ENCODE measurements around the gene LRRTM1. TPM values are rescaled to one million over a fixed set of nuclear protein-coding genes. Genes with fewer than 3 reads are reported as not detected.

Gene LRRTM1
- total RNA-seq, 1 experiment from 2014 or later: not detected

DNA sequence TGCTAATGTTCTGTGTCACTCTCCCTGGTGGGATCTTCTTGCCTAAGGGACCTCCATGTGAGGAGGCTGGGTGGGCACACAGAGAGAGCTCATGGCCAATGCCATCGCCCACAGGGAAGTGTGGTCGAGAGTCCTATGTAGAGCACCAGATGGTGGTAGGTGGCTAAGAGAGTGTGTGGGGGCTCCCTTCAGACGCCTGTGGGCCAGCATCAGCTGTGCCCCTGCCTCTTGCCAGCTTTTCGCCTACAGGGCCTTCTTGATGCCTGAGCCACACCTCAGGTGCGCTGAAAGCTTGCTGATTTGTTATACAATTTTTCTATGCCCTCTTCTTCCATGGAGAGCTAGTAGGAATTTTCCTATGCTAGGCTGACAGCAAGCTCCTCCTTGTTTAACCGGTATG lies 38.3 kb downstream of the LRRTM1 start:
- Histone ChIP-seq H3K27ac (ENCODE audit: low read length) (no peak overlapping the region), H3K9me3 (ENCODE audit: low read length) (peaks cover 12% of the 10 kb centered on the region), H4K20me1 (ENCODE audit: insufficient read depth, low read depth, low read length) (no peaks in the 10 kb centered on the region), H3K4me1 (ENCODE audit: low read length) (peaks cover 17% of the 10 kb centered on the region), H3K27me3 (ENCODE audit: low read length) (peaks cover 7% of the 10 kb centered on the region; the same call in 1 of the 2 replicates), H3K4me2 (ENCODE audit: low read depth, low read length, poor library complexity, severe bottlenecking) (no peak overlapping the region), H2AFZ (ENCODE audit: low read length) (no peak overlapping the region), H3K79me2 (ENCODE audit: low read length) (no peaks in the 10 kb centered on the region), H3K9ac (ENCODE audit: low read length) (no peak overlapping the region), H3K9me2 (replicated peaks; ENCODE audit: insufficient read depth, low read length) (no peaks in the 10 kb centered on the region), H3K36me3 (ENCODE audit: insufficient read depth, low read length) (no peaks in the 10 kb centered on the region; the same call in 1 of the 2 replicates), H3K4me3 (ENCODE audit: low read length) (no peak overlapping the region)
- no peak for DNase-seq

DNA sequence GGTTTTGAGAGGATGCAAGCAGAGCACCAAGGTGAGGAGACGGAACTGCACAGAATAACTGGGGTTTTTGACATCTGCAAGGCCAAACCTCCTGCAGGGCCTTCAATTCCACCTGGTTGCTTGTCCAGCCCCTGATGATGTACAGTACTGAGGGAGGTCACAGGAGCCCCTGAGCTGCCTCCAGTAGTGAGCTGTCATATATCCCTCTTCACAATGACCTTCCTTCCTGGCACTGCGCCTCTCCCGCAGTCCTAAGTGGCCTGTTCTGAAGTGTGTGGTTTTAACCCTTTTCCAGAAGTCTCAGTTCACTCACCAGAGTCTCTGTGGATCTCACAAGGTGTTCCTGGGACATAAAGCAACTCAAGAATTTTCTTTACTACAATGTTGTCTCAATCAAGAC lies 45.3 kb downstream of the LRRTM1 start:
- peaks cover 33% of the 10 kb centered on the region for H3K4me1 ChIP-seq (ENCODE audit: low read length)
- H3K79me2 ChIP-seq (ENCODE audit: low read length): no peaks in the 10 kb centered on the region
- H2AFZ ChIP-seq (ENCODE audit: low read length): 0 out of 2 replicates have a peak overlapping the region, but pooled peaks have one; percentile 22
- no peaks in the 10 kb centered on the region for H3K9me2 ChIP-seq (replicated peaks; ENCODE audit: insufficient read depth, low read length)
- no peak overlapping the region for H3K27ac ChIP-seq (ENCODE audit: low read length)
- no peaks in the 10 kb centered on the region for H3K36me3 ChIP-seq (ENCODE audit: insufficient read depth, low read length)
- H3K4me3 ChIP-seq (ENCODE audit: low read length): no peak overlapping the region
- 0 out of 2 replicates have a peak, but pooled peaks cover 3% of the 10 kb centered on the region for H3K27me3 ChIP-seq (ENCODE audit: low read length)
- H4K20me1 ChIP-seq (ENCODE audit: insufficient read depth, low read depth, low read length): no peaks in the 10 kb centered on the region
- DNase-seq: no peak
- H3K4me2 ChIP-seq (ENCODE audit: low read depth, low read length, poor library complexity, severe bottlenecking): no peak overlapping the region
- H3K9me3 ChIP-seq (ENCODE audit: low read length): no peaks in the 10 kb centered on the region
- H3K9ac ChIP-seq (ENCODE audit: low read length): no peak overlapping the region

DNA sequence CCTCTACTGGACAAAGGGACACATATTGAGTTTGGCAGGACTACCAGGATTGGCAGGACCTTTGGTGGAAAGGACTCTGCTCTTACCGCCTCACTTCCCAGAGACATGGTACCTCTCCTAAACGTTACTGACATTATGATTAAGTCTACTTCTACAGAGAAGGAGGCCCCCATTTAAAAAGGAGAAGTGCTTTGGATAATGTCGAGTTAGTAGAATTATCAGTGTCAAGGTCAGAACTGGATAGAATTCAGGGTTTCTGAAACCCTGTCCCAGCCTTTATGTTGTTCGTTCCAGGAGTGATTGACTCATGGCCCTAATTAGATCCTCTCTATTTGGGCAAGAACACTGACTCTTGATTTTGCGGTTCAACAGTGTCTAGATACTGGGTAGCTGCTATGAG lies 45.8 kb downstream of the LRRTM1 start:
- no peaks in the 10 kb centered on the region for H3K9me3 ChIP-seq (ENCODE audit: low read length)
- no peak overlapping the region for H2AFZ ChIP-seq (ENCODE audit: low read length)
- no peak overlapping the region for H3K27ac ChIP-seq (ENCODE audit: low read length)
- H3K9me2 ChIP-seq (replicated peaks; ENCODE audit: insufficient read depth, low read length): no peaks in the 10 kb centered on the region
- H3K4me3 ChIP-seq (ENCODE audit: low read length): no peak overlapping the region
- no peaks in the 10 kb centered on the region for H3K79me2 ChIP-seq (ENCODE audit: low read length)
- no peak overlapping the region for H3K9ac ChIP-seq (ENCODE audit: low read length)
- H3K4me1 ChIP-seq (ENCODE audit: low read length): peaks cover 31% of the 10 kb centered on the region
- H3K4me2 ChIP-seq (ENCODE audit: low read depth, low read length, poor library complexity, severe bottlenecking): no peak overlapping the region
- no peaks in the 10 kb centered on the region for H3K36me3 ChIP-seq (ENCODE audit: insufficient read depth, low read length)
- no peak for DNase-seq
- 0 out of 2 replicates have a peak, but pooled peaks cover 3% of the 10 kb centered on the region for H3K27me3 ChIP-seq (ENCODE audit: low read length)
- H4K20me1 ChIP-seq (ENCODE audit: insufficient read depth, low read depth, low read length): no peaks in the 10 kb centered on the region

DNA sequence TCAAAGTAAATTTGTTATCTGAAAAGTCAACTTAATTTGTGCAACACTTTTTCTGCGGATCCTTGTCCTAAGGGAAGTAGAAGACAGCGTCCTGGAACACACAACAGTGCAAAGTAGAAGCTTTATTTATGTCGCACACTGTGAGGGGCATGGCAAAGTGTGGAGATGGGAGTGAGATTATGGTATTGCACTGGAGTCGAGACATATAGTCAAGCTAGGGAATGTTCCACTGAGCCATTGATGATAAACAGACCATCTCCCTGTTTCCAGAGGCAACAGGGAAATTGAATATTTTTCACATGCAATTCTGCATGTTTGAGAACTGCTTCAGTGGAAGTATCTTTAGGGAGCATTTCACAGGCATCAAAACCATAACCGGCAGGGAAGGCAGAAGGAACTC lies 46.2 kb downstream of the LRRTM1 start:
- no peak overlapping the region for H2AFZ ChIP-seq (ENCODE audit: low read length)
- DNase-seq: no peak
- no peaks in the 10 kb centered on the region for H4K20me1 ChIP-seq (ENCODE audit: insufficient read depth, low read depth, low read length)
- H3K4me2 ChIP-seq (ENCODE audit: low read depth, low read length, poor library complexity, severe bottlenecking): no peak overlapping the region
- H3K9ac ChIP-seq (ENCODE audit: low read length): no peak overlapping the region
- H3K36me3 ChIP-seq (ENCODE audit: insufficient read depth, low read length): no peaks in the 10 kb centered on the region
- 0 out of 2 replicates have a peak, but pooled peaks cover 3% of the 10 kb centered on the region for H3K27me3 ChIP-seq (ENCODE audit: low read length)
- no peaks in the 10 kb centered on the region for H3K9me3 ChIP-seq (ENCODE audit: low read length)
- H3K79me2 ChIP-seq (ENCODE audit: low read length): no peaks in the 10 kb centered on the region
- no peaks in the 10 kb centered on the region for H3K9me2 ChIP-seq (replicated peaks; ENCODE audit: insufficient read depth, low read length)
- H3K27ac ChIP-seq (ENCODE audit: low read length): no peak overlapping the region
- H3K4me1 ChIP-seq (ENCODE audit: low read length): peaks cover 27% of the 10 kb centered on the region
- no peak overlapping the region for H3K4me3 ChIP-seq (ENCODE audit: low read length)

DNA sequence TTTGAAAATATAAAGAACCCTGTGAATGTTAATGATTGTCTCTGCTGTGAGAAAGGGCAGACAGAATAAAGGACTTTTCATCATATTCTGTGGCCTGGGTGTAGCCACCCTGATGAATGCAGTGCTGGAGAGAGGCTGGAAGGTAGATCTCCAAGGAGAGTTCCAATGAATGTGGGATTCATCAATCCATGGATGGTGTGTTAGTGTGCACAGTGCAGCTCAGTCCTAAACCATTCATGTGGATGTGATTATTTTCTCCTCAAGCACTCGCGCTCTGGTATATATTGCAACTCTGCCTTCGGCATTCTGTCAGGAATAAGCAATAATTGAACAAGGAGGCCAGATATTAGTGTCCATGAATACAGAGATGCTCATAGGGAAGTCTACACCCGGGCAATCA lies 47.1 kb downstream of the LRRTM1 start:
- Histone ChIP-seq H3K36me3 (ENCODE audit: insufficient read depth, low read length) (no peaks in the 10 kb centered on the region), H3K79me2 (ENCODE audit: low read length) (no peaks in the 10 kb centered on the region), H3K9me3 (ENCODE audit: low read length) (no peaks in the 10 kb centered on the region), H3K4me2 (ENCODE audit: low read depth, low read length, poor library complexity, severe bottlenecking) (no peak overlapping the region), H4K20me1 (ENCODE audit: insufficient read depth, low read depth, low read length) (no peaks in the 10 kb centered on the region), H3K4me1 (ENCODE audit: low read length) (peaks cover 29% of the 10 kb centered on the region), H2AFZ (ENCODE audit: low read length) (no peak overlapping the region), H3K27ac (ENCODE audit: low read length) (no peak overlapping the region), H3K4me3 (ENCODE audit: low read length) (no peak overlapping the region), H3K9ac (ENCODE audit: low read length) (no peak overlapping the region), H3K9me2 (replicated peaks; ENCODE audit: insufficient read depth, low read length) (no peaks in the 10 kb centered on the region), H3K27me3 (ENCODE audit: low read length) (0 out of 2 replicates have a peak, but pooled peaks cover 3% of the 10 kb centered on the region)
- no peak for DNase-seq

DNA sequence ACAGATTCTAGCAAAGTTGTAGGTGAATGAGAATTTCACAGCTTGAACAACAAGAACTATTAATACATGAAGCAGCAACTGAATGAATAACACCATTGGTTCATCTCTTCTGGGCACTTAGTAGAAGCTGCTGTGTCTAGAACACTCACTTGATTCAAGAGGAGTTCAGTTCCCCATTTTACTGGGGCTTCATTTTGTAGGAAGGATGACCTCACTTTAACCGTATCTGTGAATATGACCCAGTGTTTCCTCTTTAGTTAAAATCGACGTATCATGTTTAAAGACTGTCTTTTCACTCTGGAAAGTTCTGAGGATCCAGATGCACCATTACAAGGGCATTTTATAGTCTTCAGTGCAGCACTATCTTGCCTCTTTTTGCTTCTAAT lies 47.8 kb downstream of the LRRTM1 start:
- Histone ChIP-seq H3K27ac (ENCODE audit: low read length) (no peak overlapping the region), H3K9me2 (replicated peaks; ENCODE audit: insufficient read depth, low read length) (no peaks in the 10 kb centered on the region), H2AFZ (ENCODE audit: low read length) (peak overlapping the region; percentile 58; the same call in 1 of the 2 replicates), H3K27me3 (ENCODE audit: low read length) (0 out of 2 replicates have a peak, but pooled peaks cover 3% of the 10 kb centered on the region), H3K4me3 (ENCODE audit: low read length) (no peak overlapping the region), H3K4me2 (ENCODE audit: low read depth, low read length, poor library complexity, severe bottlenecking) (peak overlapping the region; percentile 26), H3K9ac (ENCODE audit: low read length) (no peak overlapping the region), H3K9me3 (ENCODE audit: low read length) (no peaks in the 10 kb centered on the region), H3K4me1 (ENCODE audit: low read length) (peaks cover 32% of the 10 kb centered on the region), H3K79me2 (ENCODE audit: low read length) (no peaks in the 10 kb centered on the region), H3K36me3 (ENCODE audit: insufficient read depth, low read length) (no peaks in the 10 kb centered on the region), H4K20me1 (ENCODE audit: insufficient read depth, low read depth, low read length) (no peaks in the 10 kb centered on the region)
- peak; percentile 65 for DNase-seq

DNA sequence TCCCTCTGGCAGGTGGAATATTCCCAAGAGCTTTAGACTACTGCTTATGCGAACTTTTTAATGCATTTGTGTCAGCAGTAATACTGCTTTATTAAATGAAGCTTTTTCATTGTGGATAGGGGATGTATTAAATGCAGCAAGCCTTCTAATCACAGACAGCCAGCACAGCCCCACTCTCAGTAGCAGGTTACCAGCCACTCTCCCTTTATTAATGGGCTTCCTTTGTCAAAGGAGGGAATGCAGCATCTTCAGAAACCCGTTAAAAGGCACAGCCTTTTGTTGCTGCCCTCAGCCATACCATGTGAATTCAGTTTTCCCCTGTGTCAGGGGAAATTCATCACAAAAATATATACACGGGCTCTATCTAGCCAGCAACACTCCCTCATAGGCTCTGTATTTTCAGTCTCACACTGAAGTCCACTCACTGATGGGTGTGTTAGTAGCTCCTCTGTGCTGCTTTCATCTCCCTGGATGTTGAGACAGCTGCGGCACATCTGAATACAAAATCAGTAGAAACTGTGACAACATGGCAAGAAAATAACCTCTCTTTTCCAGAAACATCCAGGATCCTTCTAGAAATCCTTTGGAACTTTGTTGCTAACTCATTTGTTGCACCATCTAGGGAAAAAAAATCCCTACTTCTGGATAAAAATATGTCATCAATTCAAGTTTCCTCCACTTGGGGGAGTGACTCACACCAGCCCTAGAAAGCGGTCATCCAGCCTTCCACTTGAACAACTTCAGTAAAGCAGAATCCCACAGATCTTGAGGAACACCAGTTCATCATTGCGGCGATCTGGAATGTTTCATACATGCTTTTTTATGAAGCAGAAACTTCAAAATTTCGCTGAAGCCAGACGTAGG lies 48.4 kb downstream of the LRRTM1 start:
- H4K20me1 ChIP-seq (ENCODE audit: insufficient read depth, low read depth, low read length): no peaks in the 10 kb centered on the region
- H3K27me3 ChIP-seq (ENCODE audit: low read length): no peaks in the 10 kb centered on the region
- peak overlapping the region; percentile 58 for H2AFZ ChIP-seq (ENCODE audit: low read length)
- DNase-seq: peak; percentile 57
- no peaks in the 10 kb centered on the region for H3K79me2 ChIP-seq (ENCODE audit: low read length)
- no peaks in the 10 kb centered on the region for H3K36me3 ChIP-seq (ENCODE audit: insufficient read depth, low read length)
- no peak overlapping the region for H3K9ac ChIP-seq (ENCODE audit: low read length)
- no peaks in the 10 kb centered on the region for H3K9me2 ChIP-seq (replicated peaks; ENCODE audit: insufficient read depth, low read length)
- H3K9me3 ChIP-seq (ENCODE audit: low read length): no peaks in the 10 kb centered on the region
- H3K4me3 ChIP-seq (ENCODE audit: low read length): no peak overlapping the region
- peaks cover 32% of the 10 kb centered on the region for H3K4me1 ChIP-seq (ENCODE audit: low read length)
- H3K4me2 ChIP-seq (ENCODE audit: low read depth, low read length, poor library complexity, severe bottlenecking): peak overlapping the region; percentile 26
- H3K27ac ChIP-seq (ENCODE audit: low read length): no peak overlapping the region

DNA sequence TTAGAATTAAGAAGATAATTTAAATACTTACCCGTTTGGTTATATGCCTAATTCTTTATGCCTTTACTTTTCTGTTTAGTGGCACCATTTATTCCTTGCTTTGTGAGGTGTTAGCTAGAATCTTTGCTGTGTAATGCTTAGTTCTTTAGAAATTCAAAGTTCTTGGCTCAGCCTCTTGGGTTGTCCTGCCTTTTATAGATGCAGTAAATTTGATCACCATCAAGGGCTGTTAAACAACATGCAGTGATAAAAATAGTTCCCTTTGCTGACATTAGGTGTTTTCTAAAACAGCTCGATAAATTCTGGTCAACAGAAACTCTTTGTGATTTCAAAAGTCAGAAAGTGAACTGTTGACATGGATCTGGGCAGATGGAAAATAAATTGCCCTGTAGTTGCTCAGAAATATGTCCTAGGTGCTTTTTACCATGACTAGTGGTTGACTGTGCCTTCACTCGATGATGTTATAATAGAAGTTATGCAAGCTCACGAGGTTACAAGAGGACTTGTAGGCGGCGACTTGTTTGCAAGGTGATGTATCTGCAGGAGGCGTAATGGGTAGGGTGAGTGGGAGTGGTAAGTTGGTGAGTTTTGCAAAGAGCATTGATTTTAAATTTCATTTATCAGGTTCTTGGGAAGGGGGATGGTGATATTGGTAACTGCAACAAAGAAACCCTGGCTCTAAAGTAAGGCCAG lies 52.1 kb downstream of the LRRTM1 start:
- H3K27me3 ChIP-seq (ENCODE audit: low read length): no peaks in the 10 kb centered on the region
- peaks cover 52% of the 10 kb centered on the region for H3K4me1 ChIP-seq (ENCODE audit: low read length)
- DNase-seq: no peak
- H3K36me3 ChIP-seq (ENCODE audit: insufficient read depth, low read length): no peaks in the 10 kb centered on the region
- H3K9me3 ChIP-seq (ENCODE audit: low read length): no peaks in the 10 kb centered on the region
- no peak overlapping the region for H3K4me3 ChIP-seq (ENCODE audit: low read length)
- H3K27ac ChIP-seq (ENCODE audit: low read length): no peak overlapping the region
- H2AFZ ChIP-seq (ENCODE audit: low read length): no peak overlapping the region
- H3K4me2 ChIP-seq (ENCODE audit: low read depth, low read length, poor library complexity, severe bottlenecking): no peak overlapping the region
- no peaks in the 10 kb centered on the region for H4K20me1 ChIP-seq (ENCODE audit: insufficient read depth, low read depth, low read length)
- H3K9me2 ChIP-seq (replicated peaks; ENCODE audit: insufficient read depth, low read length): no peaks in the 10 kb centered on the region
- H3K9ac ChIP-seq (ENCODE audit: low read length): no peak overlapping the region
- H3K79me2 ChIP-seq (ENCODE audit: low read length): no peaks in the 10 kb centered on the region
